Measurements from ENCODE around the gene CKS1B.

DNA sequence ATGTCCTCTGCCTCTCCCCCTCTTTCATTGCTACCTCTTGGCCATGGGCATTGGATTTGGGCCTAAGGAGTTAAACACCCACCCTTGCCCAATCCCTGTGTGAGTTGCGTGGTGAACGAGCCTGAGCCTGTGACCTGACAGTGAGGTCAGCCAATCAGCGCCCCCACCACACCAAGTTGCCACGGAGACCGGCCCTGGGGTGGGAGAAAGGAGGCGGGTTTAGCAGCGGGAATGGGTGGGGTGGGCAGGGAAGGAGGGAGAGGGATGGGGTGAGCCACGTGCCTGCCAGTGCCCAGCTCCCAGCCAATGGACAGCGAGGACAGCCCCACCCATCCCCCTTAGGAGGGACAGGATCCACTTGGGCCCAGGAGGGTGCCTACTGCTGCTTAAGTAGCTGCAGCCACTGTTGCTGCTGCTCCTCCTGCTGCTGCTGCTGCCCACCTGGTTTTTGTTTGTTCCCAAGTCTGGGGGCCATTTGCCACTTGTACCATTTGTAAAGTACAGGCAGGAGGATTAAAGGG, 37.6 kb downstream of the CKS1B start:
- no peak for TF ChIP-seq EZH2 (IDR thresholded peaks at IDR 0.05; ENCODE audit: borderline replicate concordance, low read depth, low read length, poor library complexity, severe bottlenecking)
- TF ChIP-seq CTCF (conservative IDR thresholded peaks at IDR 0.05; ENCODE audit: low read depth, low read length), result no peak
